Loucy (cell line): ENCODE data around the gene PVALEF.

ENCODE experiments used
- H2AFZ ChIP-seq: fragments of 200-600 bp; sonication (generic); 2 replicates; pipeline ENCODE4 v1.6.0; 2016; ENCODE audit warnings: antibody characterized with exemption, mild to moderate bottlenecking, low read length, moderate library complexity
- H3F3A ChIP-seq: fragments of 200-600 bp; 2 replicates; pipeline ENCODE4 v1.6.0; 2016; ENCODE audit warnings: antibody characterized with exemption, low read depth, mild to moderate bottlenecking
- H3K27me3 ChIP-seq: fragments of 200-600 bp; sonication (generic); 2 replicates; pipeline ENCODE4 v1.6.1; 2014; ENCODE audit warnings: low read length, mild to moderate bottlenecking; ENCODE audit not compliant: insufficient read depth, poor library complexity, severe bottlenecking
- H3K36me3 ChIP-seq: fragments of 200-600 bp; sonication (generic); 2 replicates; pipeline ENCODE4 v1.6.1; 2016; ENCODE audit warnings: low read length; ENCODE audit not compliant: insufficient read depth
- H3K4me1 ChIP-seq: fragments of 200-600 bp; sonication (generic); 2 replicates; pipeline ENCODE4 v1.5.1; 2014; ENCODE audit warnings: low read length, mild to moderate bottlenecking; ENCODE audit not compliant: insufficient read depth, poor library complexity, severe bottlenecking
- H3K4me2 ChIP-seq: fragments of 200-600 bp; sonication (generic); 2 replicates; pipeline ENCODE4 v1.6.0; 2014; ENCODE audit warnings: antibody characterized with exemption, low read length, low read depth, mild to moderate bottlenecking; ENCODE audit not compliant: poor library complexity, severe bottlenecking
- H3K4me3 ChIP-seq: fragments of 200-600 bp; sonication (generic); 2 replicates; pipeline ENCODE4 v1.5.1; 2014; ENCODE audit warnings: low read length, mild to moderate bottlenecking, mixed read lengths; ENCODE audit not compliant: poor library complexity, severe bottlenecking
- H3K79me2 ChIP-seq: fragments of 200-600 bp; sonication (generic); 2 replicates; pipeline ENCODE4 v1.6.1; 2014; ENCODE audit warnings: low read length; ENCODE audit not compliant: insufficient read depth
- H3K9ac ChIP-seq: fragments of 200-600 bp; sonication (generic); 2 replicates; pipeline ENCODE4 v1.6.0; 2014; ENCODE audit warnings: mild to moderate bottlenecking, low read depth, low read length, moderate library complexity; ENCODE audit not compliant: poor library complexity, severe bottlenecking
- H3K9me2 ChIP-seq: fragments of 200-600 bp; sonication (generic); replicated peaks from 2 replicates; pipeline ENCODE4 v1.6.1; 2016; ENCODE audit warnings: low read depth, low read length, mixed read lengths
- H3K9me3 ChIP-seq: fragments of 200-600 bp; sonication (generic); 2 replicates; pipeline ENCODE4 v1.6.1; 2014; ENCODE audit warnings: mild to moderate bottlenecking, antibody characterized with exemption, low read length, low read depth; ENCODE audit not compliant: insufficient read depth
- H4K20me1 ChIP-seq: fragments of 200-600 bp; sonication (generic); 2 replicates; pipeline ENCODE4 v1.6.0; 2014; ENCODE audit warnings: antibody characterized with exemption, low read length, mild to moderate bottlenecking; ENCODE audit not compliant: insufficient read depth, poor library complexity, severe bottlenecking
- CTCF ChIP-seq: fragments of 200-600 bp; sonication (generic); conservative IDR thresholded peaks from 2 replicates; pipeline ENCODE4 v1.5.1; 2014; ENCODE audit warnings: mild to moderate bottlenecking, antibody characterized with exemption, low read length
- EZH2phosphoT487 ChIP-seq: fragments of 200-600 bp; IDR thresholded peaks from 2 replicates; pipeline ENCODE4 v1.6.1; 2018; ENCODE audit warnings: antibody characterized with exemption, mild to moderate bottlenecking, moderate library complexity, borderline replicate concordance

The PVALEF gene

GRCh38 chr17:81150377-81151077 is 14.8 kb upstream of the PVALEF start:
- H3K79me2 ChIP-seq: no peaks in the 10 kb centered on the region
- no peaks in the 10 kb centered on the region for H3K36me3 ChIP-seq
- H3K9ac ChIP-seq: no peak overlapping the region
- H3K4me2 ChIP-seq: no peak overlapping the region
- TF ChIP-seq EZH2phosphoT487 (no peak), CTCF (no peak)
- no peaks in the 10 kb centered on the region for H3F3A ChIP-seq
- no peaks in the 10 kb centered on the region for H3K27me3 ChIP-seq
- H4K20me1 ChIP-seq: no peaks in the 10 kb centered on the region
- no peaks in the 10 kb centered on the region for H3K9me3 ChIP-seq
- H3K9me2 ChIP-seq: no peaks in the 10 kb centered on the region
- H3K4me1 ChIP-seq: no peaks in the 10 kb centered on the region
- no peak overlapping the region for H3K4me3 ChIP-seq
- H2AFZ ChIP-seq: no peak overlapping the region

- Histone ChIP-seq H4K20me1 (no peaks in the 10 kb centered on the region), H3K4me2 (no peak overlapping the region), H3K4me3 (no peak overlapping the region), H3K9ac (no peak overlapping the region), H2AFZ (no peak overlapping the region), H3K4me1 (no peaks in the 10 kb centered on the region), H3K27me3 (no peaks in the 10 kb centered on the region), H3K36me3 (no peaks in the 10 kb centered on the region), H3K9me3 (no peaks in the 10 kb centered on the region), H3F3A (no peaks in the 10 kb centered on the region), H3K9me2 (no peaks in the 10 kb centered on the region), H3K79me2 (no peaks in the 10 kb centered on the region)
- TF ChIP-seq EZH2phosphoT487: no peak
- TF ChIP-seq CTCF: no peak
Measured at GRCh38 chr17:81151278-81151677, 14.0 kb upstream of the PVALEF start.

GRCh38 chr17:81152288-81152828 is 12.9 kb upstream of the PVALEF start:
- Histone ChIP-seq H3F3A (no peaks in the 10 kb centered on the region), H3K27me3 (no peaks in the 10 kb centered on the region), H3K9ac (no peak overlapping the region)

More at GRCh38 chr17:81152288-81152828, 12.9 kb upstream of the PVALEF start:
- no peaks in the 10 kb centered on the region for H4K20me1 ChIP-seq
- H3K79me2 ChIP-seq: no peaks in the 10 kb centered on the region
- H3K4me1 ChIP-seq: no peaks in the 10 kb centered on the region
- H3K9me2 ChIP-seq: no peaks in the 10 kb centered on the region
- no peak overlapping the region for H3K4me3 ChIP-seq
- no peak for TF ChIP-seq CTCF
- no peak for TF ChIP-seq EZH2phosphoT487
- no peaks in the 10 kb centered on the region for H3K9me3 ChIP-seq
- H3K4me2 ChIP-seq: no peak overlapping the region
- no peaks in the 10 kb centered on the region for H3K36me3 ChIP-seq
- H2AFZ ChIP-seq: no peak overlapping the region
